PFSK-1 (cell line): ENCODE results near the gene LARP1B.

Experiments
- POLR2AphosphoS5 ChIP-seq: IDR thresholded peaks from 2 replicates; pipeline ENCODE4 v1.6.1; 2012; ENCODE audit warnings: low read depth, mild to moderate bottlenecking, control low read depth, low read length, moderate library complexity
- SIN3A ChIP-seq: IDR thresholded peaks from 2 replicates; pipeline ENCODE4 v1.6.1; 2012; ENCODE audit warnings: mild to moderate bottlenecking, low read length, moderate library complexity, borderline replicate concordance; ENCODE audit not compliant: insufficient read depth
- TAF1 ChIP-seq: IDR thresholded peaks from 2 replicates; pipeline ENCODE4 v1.6.1; 2012; ENCODE audit warnings: low read length, control low read depth, borderline replicate concordance; ENCODE audit not compliant: insufficient read depth
- TF ChIP-seq, protein P1 (sequence below), 2 experiments: IDR thresholded peaks; 2 replicates each; pipeline versions ENCODE4 v1.6.1 to v1.8.0; 2011 to 2012; ENCODE audit warnings: low read depth in 2 of 2, low read length in 2 of 2, control low read depth in 1 of 2, inconsistent platforms in 1 of 2, mild to moderate bottlenecking in 1 of 2, moderate library complexity in 1 of 2; ENCODE audit not compliant: insufficient read depth in 1 of 2

DNA sequence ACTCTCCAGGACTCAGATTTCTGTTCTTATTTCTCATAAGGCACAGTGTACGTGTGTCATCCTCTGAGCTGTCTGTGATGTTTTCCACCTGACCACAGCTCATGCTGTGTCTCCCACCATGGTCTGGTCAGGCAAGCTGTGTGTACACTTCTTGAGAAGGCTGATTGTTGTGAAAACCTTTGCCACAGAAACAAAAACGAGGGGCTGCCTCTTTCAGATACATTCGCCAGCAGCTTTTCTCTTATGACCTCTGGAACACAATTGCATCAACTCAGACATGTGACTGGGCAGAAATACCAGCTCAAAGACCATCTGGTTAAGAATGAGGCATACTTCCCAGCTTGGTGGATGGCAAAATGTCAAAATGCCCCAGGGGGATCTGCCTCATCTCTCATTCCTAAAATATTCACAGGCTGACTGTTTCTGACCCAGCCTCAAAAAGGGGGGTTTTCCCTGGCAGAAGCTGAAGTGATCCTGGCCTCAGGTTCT is 180.4 kb downstream of the LARP1B start:
- no peak for TF ChIP-seq POLR2AphosphoS5
- TF ChIP-seq, protein P1, sequence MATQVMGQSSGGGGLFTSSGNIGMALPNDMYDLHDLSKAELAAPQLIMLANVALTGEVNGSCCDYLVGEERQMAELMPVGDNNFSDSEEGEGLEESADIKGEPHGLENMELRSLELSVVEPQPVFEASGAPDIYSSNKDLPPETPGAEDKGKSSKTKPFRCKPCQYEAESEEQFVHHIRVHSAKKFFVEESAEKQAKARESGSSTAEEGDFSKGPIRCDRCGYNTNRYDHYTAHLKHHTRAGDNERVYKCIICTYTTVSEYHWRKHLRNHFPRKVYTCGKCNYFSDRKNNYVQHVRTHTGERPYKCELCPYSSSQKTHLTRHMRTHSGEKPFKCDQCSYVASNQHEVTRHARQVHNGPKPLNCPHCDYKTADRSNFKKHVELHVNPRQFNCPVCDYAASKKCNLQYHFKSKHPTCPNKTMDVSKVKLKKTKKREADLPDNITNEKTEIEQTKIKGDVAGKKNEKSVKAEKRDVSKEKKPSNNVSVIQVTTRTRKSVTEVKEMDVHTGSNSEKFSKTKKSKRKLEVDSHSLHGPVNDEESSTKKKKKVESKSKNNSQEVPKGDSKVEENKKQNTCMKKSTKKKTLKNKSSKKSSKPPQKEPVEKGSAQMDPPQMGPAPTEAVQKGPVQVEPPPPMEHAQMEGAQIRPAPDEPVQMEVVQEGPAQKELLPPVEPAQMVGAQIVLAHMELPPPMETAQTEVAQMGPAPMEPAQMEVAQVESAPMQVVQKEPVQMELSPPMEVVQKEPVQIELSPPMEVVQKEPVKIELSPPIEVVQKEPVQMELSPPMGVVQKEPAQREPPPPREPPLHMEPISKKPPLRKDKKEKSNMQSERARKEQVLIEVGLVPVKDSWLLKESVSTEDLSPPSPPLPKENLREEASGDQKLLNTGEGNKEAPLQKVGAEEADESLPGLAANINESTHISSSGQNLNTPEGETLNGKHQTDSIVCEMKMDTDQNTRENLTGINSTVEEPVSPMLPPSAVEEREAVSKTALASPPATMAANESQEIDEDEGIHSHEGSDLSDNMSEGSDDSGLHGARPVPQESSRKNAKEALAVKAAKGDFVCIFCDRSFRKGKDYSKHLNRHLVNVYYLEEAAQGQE (IDR thresholded peaks at IDR 0.05; ENCODE audit: insufficient read depth in 1 of 2, low read depth in 2 of 2, low read length in 2 of 2), result no peak
- TF ChIP-seq TAF1, result no peak
- no peak for TF ChIP-seq SIN3A
